ENCODE data around the gene TRIB2. TPM values are rescaled to one million over a fixed set of nuclear protein-coding genes. Genes with fewer than 3 reads are reported as not detected.

TRIB2 gene
- total RNA-seq, 2 donors from 2014 or later = 29.4 to 34.5 TPM

Small RNA genes within 50 kb of the gene (microRNA-seq; reads per million reads assigned to microRNA genes)
- gene MIR3125 (ENCODE audit: borderline microRNAs expressed in 2 of 2) = 0.26 to 0.32 reads per million in 2 donors
